T-helper 2 cell (primary cell): ENCODE results near the gene MAML2.

ENCODE experiments used
- DNase-seq, 5 experiments: peaks; one replicate each; pipeline versions ENCODE4 v3.0.0 to v3.0.0-alpha.2; 2012 to 2022

MAML2 gene

GRCh38 chr11:96339706-96340554, 3.1 kb downstream of the MAML2 start:
- DNase-seq = peak in 1 of 5 experiments; percentile 16

GRCh38 chr11:96338910-96339705, 3.9 kb downstream of the MAML2 start:
- peak in 2 of 5 experiments; percentile 34 to 81 for DNase-seq

- peak in 1 of 5 experiments; percentile 75 for DNase-seq
Measured at GRCh38 chr11:96337541-96338431, 5.2 kb downstream of the MAML2 start.

- no peak for DNase-seq
Measured at GRCh38 chr11:96335388-96335787, 7.6 kb downstream of the MAML2 start.

GRCh38 chr11:96334219-96334618, 8.8 kb downstream of the MAML2 start:
- no peak for DNase-seq

- no peak for DNase-seq
Measured at GRCh38 chr11:96333191-96333719, 9.7 kb downstream of the MAML2 start.

- DNase-seq = no peak
Measured at GRCh38 chr11:96332126-96332771, 10.7 kb downstream of the MAML2 start.

- no peak for DNase-seq
Measured at GRCh38 chr11:96331699-96332116, 11.3 kb downstream of the MAML2 start.

- no peak for DNase-seq
Measured at GRCh38 chr11:96330511-96330859, 12.5 kb downstream of the MAML2 start.

- no peak for DNase-seq
Measured at GRCh38 chr11:96329855-96330510, 13.0 kb downstream of the MAML2 start.

GRCh38 chr11:96329419-96329818, 13.6 kb downstream of the MAML2 start:
- DNase-seq = no peak

- DNase-seq = no peak
Measured at GRCh38 chr11:96328395-96329010, 14.5 kb downstream of the MAML2 start.

- no peak for DNase-seq
Measured at GRCh38 chr11:96326959-96327358, 16.0 kb downstream of the MAML2 start.

- DNase-seq = no peak
Measured at GRCh38 chr11:96324912-96325311, 18.1 kb downstream of the MAML2 start.

GRCh38 chr11:96323642-96323985, 19.4 kb downstream of the MAML2 start:
- no peak for DNase-seq

GRCh38 chr11:96322775-96323641, 20.0 kb downstream of the MAML2 start:
- no peak for DNase-seq

GRCh38 chr11:96321091-96321490, 21.9 kb downstream of the MAML2 start:
- no peak for DNase-seq

- no peak for DNase-seq
Measured at GRCh38 chr11:96319898-96320656, 22.9 kb downstream of the MAML2 start.

GRCh38 chr11:96318850-96319249, 24.1 kb downstream of the MAML2 start:
- DNase-seq = no peak
